LNCaP clone FGC (cell line): ENCODE results near the gene NKAP.

Experiments
- DNase-seq: peaks from one replicate; pipeline ENCODE4 v3.0.0-alpha.2; 2011; ENCODE audit warnings: low read depth
- H3K4me3 ChIP-seq: 2 replicates; pipeline ENCODE4 v1.5.1; 2011; ENCODE audit warnings: mild to moderate bottlenecking, low read depth, low read length, control low read depth
- TF ChIP-seq, protein P1 (sequence below): IDR thresholded peaks from 2 replicates; pipeline ENCODE4 v1.5.1; 2012; ENCODE audit warnings: mild to moderate bottlenecking; ENCODE audit not compliant: control insufficient read depth, insufficient read depth; ENCODE audit errors: extremely low read depth

Gene NKAP

DNA sequence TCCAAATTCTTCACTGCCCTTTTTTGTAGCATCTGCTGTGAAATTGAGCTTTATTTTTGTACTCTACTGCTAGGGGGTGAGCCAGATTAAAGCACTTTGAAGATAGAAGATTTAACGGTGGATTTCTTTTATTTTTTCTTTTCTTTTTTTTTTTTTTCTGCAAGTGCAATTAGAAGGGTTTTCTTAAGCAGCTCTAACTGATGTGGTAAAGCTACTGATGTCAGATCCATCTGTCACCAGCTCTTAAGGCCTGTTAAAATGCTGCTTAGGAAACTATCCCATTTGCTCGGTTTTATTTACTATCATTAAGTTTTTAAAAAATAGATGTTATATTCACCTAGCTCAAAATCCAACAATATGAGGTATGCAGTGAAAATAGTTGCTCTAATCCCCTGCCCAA lies 64.8 kb downstream of the NKAP start:
- TF ChIP-seq, protein P1, sequence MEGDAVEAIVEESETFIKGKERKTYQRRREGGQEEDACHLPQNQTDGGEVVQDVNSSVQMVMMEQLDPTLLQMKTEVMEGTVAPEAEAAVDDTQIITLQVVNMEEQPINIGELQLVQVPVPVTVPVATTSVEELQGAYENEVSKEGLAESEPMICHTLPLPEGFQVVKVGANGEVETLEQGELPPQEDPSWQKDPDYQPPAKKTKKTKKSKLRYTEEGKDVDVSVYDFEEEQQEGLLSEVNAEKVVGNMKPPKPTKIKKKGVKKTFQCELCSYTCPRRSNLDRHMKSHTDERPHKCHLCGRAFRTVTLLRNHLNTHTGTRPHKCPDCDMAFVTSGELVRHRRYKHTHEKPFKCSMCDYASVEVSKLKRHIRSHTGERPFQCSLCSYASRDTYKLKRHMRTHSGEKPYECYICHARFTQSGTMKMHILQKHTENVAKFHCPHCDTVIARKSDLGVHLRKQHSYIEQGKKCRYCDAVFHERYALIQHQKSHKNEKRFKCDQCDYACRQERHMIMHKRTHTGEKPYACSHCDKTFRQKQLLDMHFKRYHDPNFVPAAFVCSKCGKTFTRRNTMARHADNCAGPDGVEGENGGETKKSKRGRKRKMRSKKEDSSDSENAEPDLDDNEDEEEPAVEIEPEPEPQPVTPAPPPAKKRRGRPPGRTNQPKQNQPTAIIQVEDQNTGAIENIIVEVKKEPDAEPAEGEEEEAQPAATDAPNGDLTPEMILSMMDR: no peak
- H3K4me3 ChIP-seq: no peak overlapping the region
- DNase-seq: no peak

DNA sequence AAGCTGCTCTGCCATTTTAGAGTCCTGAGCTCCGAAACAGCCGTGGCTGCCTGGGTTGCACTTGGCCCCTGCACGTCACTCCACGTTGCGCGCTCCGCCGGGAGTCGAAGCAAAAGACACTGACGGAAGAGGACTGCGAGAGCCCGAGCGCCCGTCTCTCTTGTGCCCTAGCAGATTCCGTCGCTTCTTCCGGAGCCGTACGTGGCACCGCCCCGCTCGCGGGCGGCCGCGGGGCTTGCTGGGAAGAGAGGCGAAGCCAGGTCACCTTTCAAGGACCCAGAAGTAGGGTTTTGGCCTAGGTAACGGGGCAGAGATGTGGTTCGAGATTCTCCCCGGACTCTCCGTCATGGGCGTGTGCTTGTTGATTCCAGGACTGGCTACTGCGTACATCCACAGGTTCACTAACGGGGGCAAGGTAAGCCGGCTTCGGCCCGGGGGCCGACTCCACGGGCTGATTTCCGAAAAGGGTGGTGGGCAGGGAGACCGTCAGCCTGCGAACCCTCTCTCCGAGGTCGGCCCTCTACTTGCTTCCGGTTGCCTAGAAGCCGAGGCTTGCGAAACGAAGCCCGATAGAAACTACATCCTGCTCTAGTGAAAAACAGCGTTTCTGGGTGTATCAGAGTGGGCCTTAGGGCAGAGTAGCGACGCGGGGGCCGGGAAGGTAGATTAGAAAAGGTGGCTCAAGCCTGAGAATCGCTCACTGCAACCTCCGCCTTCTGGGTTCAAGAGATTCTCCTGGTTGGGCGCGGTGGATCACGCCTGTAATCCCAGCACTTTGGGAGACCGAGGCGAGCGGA lies 71.8 kb downstream of the NKAP start, which contains the start of the genes NDUFA1 and RNF113A:
Gene NDUFA1, plus strand, starts transcription at position 234 of the 797 bp plus-strand sequence. Its CDS starts 80 bp downstream, at position 314.
Gene RNF113A, minus strand, starts transcription at position 135 of the 797 bp plus-strand sequence. Its CDS starts 120 bp downstream, at position 15.
- TF ChIP-seq, protein P1: no peak
- peak; percentile 70 for DNase-seq

GRCh38 chrX:119871245-119871598 lies 72.3 kb downstream of the NKAP start:
- H3K4me3 ChIP-seq: peak overlapping the region; percentile 81
- TF ChIP-seq, protein P1: no peak
- DNase-seq: no peak

More for the DNA sequence above, 71.8 kb downstream of the NKAP start, which contains the start of the genes NDUFA1 and RNF113A:
- H3K4me3 ChIP-seq: peak within 1 kb of the TSS; percentile 81
